SK-N-SH treated with all-trans-retinoic acid at 6 μM for 48 hours (cell line): Measurements from ENCODE around the gene ANXA7.

Experiments used
- ATAC-seq: fragments of 200-7000 bp; cut with Tn5 transposase; 3 replicates; pipeline ENCODE4 v1.9.1; 2020; ENCODE audit warnings: mild to moderate bottlenecking, moderate library complexity
- BACH2 ChIP-seq: fragments of 250-450 bp; sonication (Bioruptor Pico); IDR thresholded peaks from 2 replicates; pipeline ENCODE4 v1.9.0; 2021; ENCODE audit warnings: mild to moderate bottlenecking, borderline replicate concordance
- CSDC2 ChIP-seq: fragments of 250-450 bp; sonication (Bioruptor Pico); IDR thresholded peaks from 2 replicates; pipeline ENCODE4 v1.5.0; 2020; ENCODE audit warnings: mild to moderate bottlenecking, moderate library complexity
- ESRRG ChIP-seq: fragments of 250-450 bp; sonication (Bioruptor Pico); IDR thresholded peaks from 2 replicates; pipeline ENCODE4 v1.6.1; 2021; ENCODE audit warnings: mild to moderate bottlenecking
- GLIS3 ChIP-seq: fragments of 250-450 bp; sonication (Bioruptor Pico); IDR thresholded peaks from 2 replicates; pipeline ENCODE4 v1.5.0; 2020; ENCODE audit warnings: mild to moderate bottlenecking, moderate library complexity
- OSR1 ChIP-seq: fragments of 250-450 bp; sonication (Bioruptor Pico); IDR thresholded peaks from 2 replicates; pipeline ENCODE4 v1.8.0; 2022; ENCODE audit warnings: moderate library complexity, mild to moderate bottlenecking, inconsistent platforms
- PPARA ChIP-seq: fragments of 250-450 bp; sonication (Bioruptor Pico); IDR thresholded peaks from 2 replicates; pipeline ENCODE4 v1.5.0; 2020; ENCODE audit warnings: mild to moderate bottlenecking, borderline replicate concordance
- RARB ChIP-seq: fragments of 250-450 bp; sonication (Bioruptor Pico); IDR thresholded peaks from 2 replicates; pipeline ENCODE4 v1.8.0; 2021; ENCODE audit warnings: mild to moderate bottlenecking, moderate library complexity
- SNAI2 ChIP-seq: fragments of 250-450 bp; sonication (Bioruptor Pico); IDR thresholded peaks from 2 replicates; pipeline ENCODE4 v1.5.0; 2020; ENCODE audit warnings: mild to moderate bottlenecking, moderate library complexity
- TCF4 ChIP-seq: fragments of 250-450 bp; sonication (Bioruptor Pico); IDR thresholded peaks from 2 replicates; pipeline ENCODE4 v1.8.0; 2021; ENCODE audit warnings: mild to moderate bottlenecking, moderate library complexity, borderline replicate concordance
- TOX ChIP-seq: fragments of 250-450 bp; sonication (Bioruptor Pico); IDR thresholded peaks from 2 replicates; pipeline ENCODE4 v1.8.0; 2021; ENCODE audit warnings: mild to moderate bottlenecking, moderate library complexity, borderline replicate concordance
- ZC3H10 ChIP-seq: fragments of 250-450 bp; sonication (Bioruptor Pico); IDR thresholded peaks from 2 replicates; pipeline ENCODE4 v1.5.1; 2021; ENCODE audit warnings: mild to moderate bottlenecking, moderate library complexity
- ZFP3 ChIP-seq: fragments of 250-450 bp; sonication (Bioruptor Pico); IDR thresholded peaks from 2 replicates; pipeline ENCODE4 v1.5.0; 2020; ENCODE audit warnings: mild to moderate bottlenecking, moderate library complexity
- ZFP30 ChIP-seq: fragments of 450-650 bp; formaldehyde crosslinking; IDR thresholded peaks from 2 replicates; pipeline ENCODE4 v1.5.0; 2022; ENCODE audit warnings: mild to moderate bottlenecking, moderate library complexity
- ZNF565 ChIP-seq: fragments of 450-650 bp; formaldehyde crosslinking; conservative IDR thresholded peaks from 2 replicates; pipeline ENCODE4 v1.5.0; 2020; ENCODE audit warnings: low read depth, mild to moderate bottlenecking, moderate library complexity
- ZNF70 ChIP-seq: fragments of 450-650 bp; formaldehyde crosslinking; IDR thresholded peaks from 2 replicates; pipeline ENCODE4 v1.5.0; 2020; ENCODE audit warnings: mild to moderate bottlenecking, moderate library complexity
- TF ChIP-seq, protein P1 (sequence below): fragments of 250-450 bp; sonication (Bioruptor Pico); IDR thresholded peaks from 2 replicates; pipeline ENCODE4 v1.8.0; 2021; ENCODE audit warnings: low read depth, mild to moderate bottlenecking, moderate library complexity, borderline replicate concordance
- TF ChIP-seq, protein P2 (sequence below): fragments of 250-450 bp; sonication (Bioruptor Pico); IDR thresholded peaks from 2 replicates; pipeline ENCODE4 v1.8.0; 2020; ENCODE audit warnings: mild to moderate bottlenecking, moderate library complexity, borderline replicate concordance
- TF ChIP-seq, protein P3 (sequence below): fragments of 250-450 bp; sonication (Bioruptor Pico); IDR thresholded peaks from 2 replicates; pipeline ENCODE4 v1.5.0; 2020; ENCODE audit warnings: mild to moderate bottlenecking, moderate library complexity
- TF ChIP-seq, protein P4 (sequence below): fragments of 250-450 bp; sonication (Bioruptor Pico); IDR thresholded peaks from 2 replicates; pipeline ENCODE4 v1.5.1; 2021; ENCODE audit warnings: mild to moderate bottlenecking, moderate library complexity
- TF ChIP-seq, protein P5 (sequence below): fragments of 250-450 bp; sonication (Bioruptor Pico); IDR thresholded peaks from 2 replicates; pipeline ENCODE4 v1.5.1; 2020; ENCODE audit warnings: low read depth, mild to moderate bottlenecking, moderate library complexity

The ANXA7 gene

DNA sequence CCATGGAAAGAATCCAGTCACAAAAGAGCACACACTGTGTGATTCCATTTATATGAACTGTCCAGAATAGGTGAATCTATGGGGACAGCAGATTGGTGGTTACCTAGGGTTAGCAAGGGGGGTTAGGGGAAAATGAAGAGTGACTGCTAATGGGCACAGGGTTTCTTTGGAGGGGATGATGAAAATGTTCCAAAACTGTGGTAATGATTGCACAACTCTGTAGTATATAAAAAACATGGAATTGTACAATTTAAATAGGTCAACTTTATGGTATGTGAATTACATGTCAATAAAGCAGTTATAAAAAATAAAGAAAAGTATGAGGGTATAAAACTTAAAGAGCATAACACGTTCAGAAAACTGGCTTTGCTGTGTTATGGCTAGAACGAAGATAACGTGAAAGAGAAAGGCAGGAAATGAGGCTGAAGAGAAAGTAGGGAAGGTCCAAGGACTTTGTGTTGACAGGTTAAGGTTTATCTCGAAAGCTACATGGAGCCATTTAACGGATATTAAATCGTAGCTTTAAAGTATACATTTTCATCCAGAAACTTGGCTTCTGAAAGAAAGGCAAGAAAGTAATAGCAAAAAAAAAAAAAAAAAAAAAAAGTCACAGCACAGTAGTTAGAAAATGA lies 45.9 kb upstream of the ANXA7 start:
- TF ChIP-seq, protein P1, sequence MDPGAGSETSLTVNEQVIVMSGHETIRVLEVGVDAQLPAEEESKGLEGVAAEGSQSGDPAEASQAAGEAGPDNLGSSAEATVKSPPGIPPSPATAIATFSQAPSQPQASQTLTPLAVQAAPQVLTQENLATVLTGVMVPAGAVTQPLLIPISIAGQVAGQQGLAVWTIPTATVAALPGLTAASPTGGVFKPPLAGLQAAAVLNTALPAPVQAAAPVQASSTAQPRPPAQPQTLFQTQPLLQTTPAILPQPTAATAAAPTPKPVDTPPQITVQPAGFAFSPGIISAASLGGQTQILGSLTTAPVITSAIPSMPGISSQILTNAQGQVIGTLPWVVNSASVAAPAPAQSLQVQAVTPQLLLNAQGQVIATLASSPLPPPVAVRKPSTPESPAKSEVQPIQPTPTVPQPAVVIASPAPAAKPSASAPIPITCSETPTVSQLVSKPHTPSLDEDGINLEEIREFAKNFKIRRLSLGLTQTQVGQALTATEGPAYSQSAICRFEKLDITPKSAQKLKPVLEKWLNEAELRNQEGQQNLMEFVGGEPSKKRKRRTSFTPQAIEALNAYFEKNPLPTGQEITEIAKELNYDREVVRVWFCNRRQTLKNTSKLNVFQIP (CRISPR knock-in tag) = no peak
- TF ChIP-seq PPARA (CRISPR knock-in tag) (no peak), ZC3H10 (CRISPR knock-in tag) (no peak), CSDC2 (CRISPR knock-in tag) (no peak), TCF4 (CRISPR knock-in tag) (no peak), GLIS3 (no peak), ZFP30 (CRISPR knock-in tag) (no peak), RARB (CRISPR knock-in tag) (no peak), ESRRG (CRISPR knock-in tag) (no peak), BACH2 (CRISPR knock-in tag) (no peak), SNAI2 (CRISPR knock-in tag) (no peak), ZNF70 (no peak), TOX (no peak)
- TF ChIP-seq, protein P2, sequence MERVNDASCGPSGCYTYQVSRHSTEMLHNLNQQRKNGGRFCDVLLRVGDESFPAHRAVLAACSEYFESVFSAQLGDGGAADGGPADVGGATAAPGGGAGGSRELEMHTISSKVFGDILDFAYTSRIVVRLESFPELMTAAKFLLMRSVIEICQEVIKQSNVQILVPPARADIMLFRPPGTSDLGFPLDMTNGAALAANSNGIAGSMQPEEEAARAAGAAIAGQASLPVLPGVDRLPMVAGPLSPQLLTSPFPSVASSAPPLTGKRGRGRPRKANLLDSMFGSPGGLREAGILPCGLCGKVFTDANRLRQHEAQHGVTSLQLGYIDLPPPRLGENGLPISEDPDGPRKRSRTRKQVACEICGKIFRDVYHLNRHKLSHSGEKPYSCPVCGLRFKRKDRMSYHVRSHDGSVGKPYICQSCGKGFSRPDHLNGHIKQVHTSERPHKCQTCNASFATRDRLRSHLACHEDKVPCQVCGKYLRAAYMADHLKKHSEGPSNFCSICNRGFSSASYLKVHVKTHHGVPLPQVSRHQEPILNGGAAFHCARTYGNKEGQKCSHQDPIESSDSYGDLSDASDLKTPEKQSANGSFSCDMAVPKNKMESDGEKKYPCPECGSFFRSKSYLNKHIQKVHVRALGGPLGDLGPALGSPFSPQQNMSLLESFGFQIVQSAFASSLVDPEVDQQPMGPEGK = no peak
- TF ChIP-seq, protein P3, sequence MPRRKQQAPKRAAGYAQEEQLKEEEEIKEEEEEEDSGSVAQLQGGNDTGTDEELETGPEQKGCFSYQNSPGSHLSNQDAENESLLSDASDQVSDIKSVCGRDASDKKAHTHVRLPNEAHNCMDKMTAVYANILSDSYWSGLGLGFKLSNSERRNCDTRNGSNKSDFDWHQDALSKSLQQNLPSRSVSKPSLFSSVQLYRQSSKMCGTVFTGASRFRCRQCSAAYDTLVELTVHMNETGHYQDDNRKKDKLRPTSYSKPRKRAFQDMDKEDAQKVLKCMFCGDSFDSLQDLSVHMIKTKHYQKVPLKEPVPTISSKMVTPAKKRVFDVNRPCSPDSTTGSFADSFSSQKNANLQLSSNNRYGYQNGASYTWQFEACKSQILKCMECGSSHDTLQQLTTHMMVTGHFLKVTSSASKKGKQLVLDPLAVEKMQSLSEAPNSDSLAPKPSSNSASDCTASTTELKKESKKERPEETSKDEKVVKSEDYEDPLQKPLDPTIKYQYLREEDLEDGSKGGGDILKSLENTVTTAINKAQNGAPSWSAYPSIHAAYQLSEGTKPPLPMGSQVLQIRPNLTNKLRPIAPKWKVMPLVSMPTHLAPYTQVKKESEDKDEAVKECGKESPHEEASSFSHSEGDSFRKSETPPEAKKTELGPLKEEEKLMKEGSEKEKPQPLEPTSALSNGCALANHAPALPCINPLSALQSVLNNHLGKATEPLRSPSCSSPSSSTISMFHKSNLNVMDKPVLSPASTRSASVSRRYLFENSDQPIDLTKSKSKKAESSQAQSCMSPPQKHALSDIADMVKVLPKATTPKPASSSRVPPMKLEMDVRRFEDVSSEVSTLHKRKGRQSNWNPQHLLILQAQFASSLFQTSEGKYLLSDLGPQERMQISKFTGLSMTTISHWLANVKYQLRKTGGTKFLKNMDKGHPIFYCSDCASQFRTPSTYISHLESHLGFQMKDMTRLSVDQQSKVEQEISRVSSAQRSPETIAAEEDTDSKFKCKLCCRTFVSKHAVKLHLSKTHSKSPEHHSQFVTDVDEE (CRISPR knock-in tag) = no peak
- TF ChIP-seq, protein P4, sequence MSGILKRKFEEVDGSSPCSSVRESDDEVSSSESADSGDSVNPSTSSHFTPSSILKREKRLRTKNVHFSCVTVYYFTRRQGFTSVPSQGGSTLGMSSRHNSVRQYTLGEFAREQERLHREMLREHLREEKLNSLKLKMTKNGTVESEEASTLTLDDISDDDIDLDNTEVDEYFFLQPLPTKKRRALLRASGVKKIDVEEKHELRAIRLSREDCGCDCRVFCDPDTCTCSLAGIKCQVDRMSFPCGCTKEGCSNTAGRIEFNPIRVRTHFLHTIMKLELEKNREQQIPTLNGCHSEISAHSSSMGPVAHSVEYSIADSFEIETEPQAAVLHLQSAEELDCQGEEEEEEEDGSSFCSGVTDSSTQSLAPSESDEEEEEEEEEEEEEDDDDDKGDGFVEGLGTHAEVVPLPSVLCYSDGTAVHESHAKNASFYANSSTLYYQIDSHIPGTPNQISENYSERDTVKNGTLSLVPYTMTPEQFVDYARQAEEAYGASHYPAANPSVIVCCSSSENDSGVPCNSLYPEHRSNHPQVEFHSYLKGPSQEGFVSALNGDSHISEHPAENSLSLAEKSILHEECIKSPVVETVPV = no peak
- no peak for ATAC-seq

DNA sequence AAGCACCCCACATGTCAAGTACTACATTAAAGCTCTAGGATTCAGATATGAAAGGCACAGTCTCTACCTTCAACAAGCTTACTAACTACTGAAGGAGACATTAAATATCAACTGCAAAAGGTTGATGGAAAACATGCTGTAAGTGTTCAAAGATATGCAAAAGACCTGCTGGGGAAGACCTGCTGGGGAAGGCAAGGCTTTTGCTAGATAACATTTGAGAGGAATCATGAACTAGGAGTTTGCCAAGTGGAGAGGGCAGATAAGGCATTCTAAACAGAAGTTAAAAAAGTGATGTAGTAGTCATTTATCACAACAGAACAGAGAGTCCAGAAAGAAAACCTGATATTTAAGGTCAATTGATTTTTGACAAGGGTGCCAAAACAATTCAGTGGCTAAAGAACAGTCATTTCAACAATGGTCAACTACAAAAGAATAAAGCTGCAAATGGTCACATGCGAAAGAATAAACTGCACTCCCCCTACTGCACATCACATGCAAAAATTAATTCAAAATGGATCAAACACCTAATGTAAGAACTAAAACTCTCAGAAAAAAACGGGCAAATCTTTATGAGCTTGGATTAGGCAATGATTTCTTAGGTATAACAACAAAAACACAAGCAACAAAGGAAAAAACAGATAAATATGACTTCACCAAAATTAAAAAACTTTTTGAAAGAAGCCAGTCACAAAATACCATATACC lies 42.5 kb upstream of the ANXA7 start:
- no peak for ATAC-seq
- TF ChIP-seq OSR1 (no peak), CSDC2 (CRISPR knock-in tag) (no peak), ZFP3 (no peak), TCF4 (CRISPR knock-in tag) (no peak), TOX (no peak), ZNF70 (no peak), ZNF565 (CRISPR knock-in tag) (no peak), RARB (CRISPR knock-in tag) (no peak), SNAI2 (CRISPR knock-in tag) (no peak)
- TF ChIP-seq, protein P5, sequence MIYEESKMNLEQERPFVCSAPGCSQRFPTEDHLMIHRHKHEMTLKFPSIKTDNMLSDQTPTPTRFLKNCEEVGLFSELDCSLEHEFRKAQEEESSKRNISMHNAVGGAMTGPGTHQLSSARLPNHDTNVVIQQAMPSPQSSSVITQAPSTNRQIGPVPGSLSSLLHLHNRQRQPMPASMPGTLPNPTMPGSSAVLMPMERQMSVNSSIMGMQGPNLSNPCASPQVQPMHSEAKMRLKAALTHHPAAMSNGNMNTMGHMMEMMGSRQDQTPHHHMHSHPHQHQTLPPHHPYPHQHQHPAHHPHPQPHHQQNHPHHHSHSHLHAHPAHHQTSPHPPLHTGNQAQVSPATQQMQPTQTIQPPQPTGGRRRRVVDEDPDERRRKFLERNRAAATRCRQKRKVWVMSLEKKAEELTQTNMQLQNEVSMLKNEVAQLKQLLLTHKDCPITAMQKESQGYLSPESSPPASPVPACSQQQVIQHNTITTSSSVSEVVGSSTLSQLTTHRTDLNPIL (CRISPR knock-in tag) = no peak
- TF ChIP-seq, protein P1 (CRISPR knock-in tag) = no peak
- TF ChIP-seq, protein P4 = no peak
